Activated naive CD4-positive, alpha-beta T cell treated with Interleukin-2 at 50 U/mL for 16 hours (primary cell): ENCODE results near the gene COBL.

Experiments
- DNase-seq: peaks from one replicate; pipeline ENCODE4 v3.0.0-alpha.2; 2020

Gene COBL

DNA sequence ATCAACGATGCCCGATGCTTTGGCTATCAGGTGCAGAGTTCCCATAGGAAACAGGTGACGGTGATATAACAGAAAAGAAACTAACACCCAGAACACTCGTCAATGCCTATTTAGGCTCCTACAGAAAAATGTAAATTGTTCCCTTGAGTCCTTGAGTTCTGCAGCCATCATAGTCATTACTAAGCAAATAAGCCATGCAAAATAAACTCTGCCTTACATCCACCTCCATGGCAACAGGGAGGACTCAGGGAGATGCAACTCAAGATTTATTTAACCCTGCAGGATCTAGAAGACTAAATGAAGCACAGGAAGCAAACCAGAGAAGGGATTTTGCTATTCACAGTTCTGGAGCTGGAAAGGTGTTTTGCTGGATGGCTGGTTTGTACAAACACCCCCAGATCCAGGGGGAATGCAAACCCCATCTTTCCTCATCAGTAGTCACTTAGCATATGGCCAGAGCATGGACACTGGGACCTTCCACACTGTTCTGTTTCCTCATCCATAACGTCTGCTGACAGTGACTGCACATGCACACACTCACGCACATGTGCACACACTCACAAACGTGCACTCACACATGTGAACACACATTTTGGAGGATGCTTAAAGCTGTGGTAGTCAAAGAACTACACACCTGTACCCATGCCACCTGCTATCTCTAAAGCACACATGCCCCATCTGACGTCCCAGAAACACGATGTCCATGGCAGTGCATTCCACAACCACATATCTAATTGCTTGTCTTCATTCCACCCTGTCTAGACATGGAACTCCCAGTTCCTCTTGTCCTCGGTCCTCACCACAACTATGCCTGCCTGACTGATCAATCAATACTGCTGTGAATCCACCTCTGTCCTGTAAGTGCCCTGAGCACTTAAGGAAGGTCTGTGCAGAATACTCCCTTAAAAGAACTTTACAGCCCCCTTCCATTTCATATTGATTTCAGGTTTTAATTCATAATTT lies 178.2 kb downstream of the COBL start:
- no peak for DNase-seq

DNA sequence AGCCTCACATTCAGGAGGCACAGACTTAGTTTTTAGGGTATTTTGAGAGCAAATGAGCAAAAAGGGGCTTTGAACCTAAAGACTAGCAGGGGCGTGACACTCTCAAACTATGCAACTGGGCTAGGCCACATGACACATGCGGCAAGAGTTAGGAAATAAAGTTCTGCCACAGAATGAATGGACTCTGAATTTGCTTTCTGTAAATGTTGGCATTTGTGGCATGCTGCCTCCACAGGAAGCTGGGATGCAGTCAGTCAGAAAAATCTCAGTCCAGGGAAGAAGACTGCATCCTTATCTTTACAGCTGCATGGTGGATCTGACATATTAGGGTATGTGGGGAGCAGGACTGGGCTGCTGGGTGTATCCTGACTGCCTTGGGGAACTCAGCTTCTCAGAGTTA lies 181.0 kb downstream of the COBL start:
- DNase-seq = no peak

DNA sequence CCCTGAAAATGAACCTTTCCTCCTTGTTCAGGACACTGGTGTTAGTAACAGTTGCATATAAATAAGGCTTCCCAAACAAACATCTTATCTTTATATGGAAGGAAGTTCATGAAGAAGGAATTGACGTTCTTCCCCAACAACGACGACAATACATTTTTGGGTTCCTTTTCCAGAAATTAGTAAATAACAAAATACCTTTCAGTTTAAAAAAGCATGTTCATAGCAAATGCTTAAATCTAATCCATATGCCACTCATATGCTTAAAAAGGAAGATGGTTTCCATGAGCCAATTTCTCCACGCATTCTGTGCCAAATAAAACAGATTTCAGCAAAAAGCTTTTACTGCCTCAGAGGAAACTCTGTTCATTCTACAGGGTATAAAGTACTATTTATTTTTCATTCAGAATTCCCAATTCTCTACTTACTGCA lies 182.6 kb downstream of the COBL start:
- no peak for DNase-seq

DNA sequence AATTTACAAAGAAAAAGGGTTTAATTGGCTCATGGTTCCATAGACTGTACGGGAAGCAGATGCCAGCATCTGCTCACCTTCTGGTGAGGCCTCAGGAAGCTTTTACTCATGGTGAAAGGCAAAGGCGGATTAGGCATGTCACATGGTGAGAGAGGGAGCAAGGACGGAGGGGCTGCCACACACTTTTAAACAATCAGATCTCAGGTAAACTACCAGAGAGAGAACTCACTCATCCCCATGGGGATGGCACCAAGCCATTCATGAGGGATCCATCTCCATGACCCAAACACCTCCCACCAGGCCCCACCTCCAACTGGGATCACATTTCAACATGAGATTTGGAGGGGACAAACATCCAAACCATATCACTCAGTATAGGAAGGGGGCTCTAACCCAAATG lies 183.9 kb downstream of the COBL start:
- DNase-seq = no peak

DNA sequence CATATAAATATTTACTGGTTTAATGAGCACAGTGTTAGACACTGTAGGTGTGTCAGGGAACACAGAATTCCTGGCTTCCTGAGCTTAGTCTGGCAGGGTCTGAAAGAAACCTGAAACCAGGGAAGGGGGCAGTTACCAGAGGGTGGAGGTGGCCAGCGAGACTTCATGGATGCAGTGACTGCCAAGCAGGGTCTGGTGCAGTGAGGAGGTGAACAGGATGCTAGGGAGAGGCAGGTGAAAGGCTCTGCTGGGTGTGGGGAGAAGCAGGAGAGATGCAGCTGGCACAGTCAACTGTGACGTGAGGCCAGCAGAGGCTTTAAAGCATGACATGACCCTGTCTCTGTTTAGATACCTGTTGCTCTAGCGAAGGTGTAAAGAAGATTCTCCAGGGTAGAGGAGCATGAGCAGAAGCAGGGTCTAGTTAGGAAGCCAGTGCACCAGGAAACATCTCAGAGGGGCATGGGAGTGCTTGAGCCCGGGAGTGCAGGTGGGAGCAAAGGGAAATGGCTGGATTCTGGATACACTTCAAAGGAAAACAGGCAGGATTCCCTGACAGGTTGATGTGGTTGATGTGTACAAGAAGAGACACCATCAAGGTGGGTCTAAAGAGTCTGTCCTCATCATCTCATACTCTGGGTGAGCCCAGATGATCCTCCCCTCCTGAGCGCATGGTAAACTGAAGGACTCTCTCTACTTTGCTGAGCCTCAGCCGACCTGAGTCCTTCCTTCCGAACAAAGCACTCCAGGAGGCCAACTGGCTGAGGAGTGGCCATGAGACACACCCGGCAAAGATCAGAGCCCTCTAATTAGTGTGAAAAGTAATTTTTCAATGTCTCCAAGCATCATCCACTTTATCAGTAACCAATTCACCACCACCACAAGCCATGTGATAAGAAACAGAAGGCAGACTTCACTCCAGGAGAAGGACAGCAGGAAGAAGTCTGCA lies 186.8 kb downstream of the COBL start:
- DNase-seq = no peak

DNA sequence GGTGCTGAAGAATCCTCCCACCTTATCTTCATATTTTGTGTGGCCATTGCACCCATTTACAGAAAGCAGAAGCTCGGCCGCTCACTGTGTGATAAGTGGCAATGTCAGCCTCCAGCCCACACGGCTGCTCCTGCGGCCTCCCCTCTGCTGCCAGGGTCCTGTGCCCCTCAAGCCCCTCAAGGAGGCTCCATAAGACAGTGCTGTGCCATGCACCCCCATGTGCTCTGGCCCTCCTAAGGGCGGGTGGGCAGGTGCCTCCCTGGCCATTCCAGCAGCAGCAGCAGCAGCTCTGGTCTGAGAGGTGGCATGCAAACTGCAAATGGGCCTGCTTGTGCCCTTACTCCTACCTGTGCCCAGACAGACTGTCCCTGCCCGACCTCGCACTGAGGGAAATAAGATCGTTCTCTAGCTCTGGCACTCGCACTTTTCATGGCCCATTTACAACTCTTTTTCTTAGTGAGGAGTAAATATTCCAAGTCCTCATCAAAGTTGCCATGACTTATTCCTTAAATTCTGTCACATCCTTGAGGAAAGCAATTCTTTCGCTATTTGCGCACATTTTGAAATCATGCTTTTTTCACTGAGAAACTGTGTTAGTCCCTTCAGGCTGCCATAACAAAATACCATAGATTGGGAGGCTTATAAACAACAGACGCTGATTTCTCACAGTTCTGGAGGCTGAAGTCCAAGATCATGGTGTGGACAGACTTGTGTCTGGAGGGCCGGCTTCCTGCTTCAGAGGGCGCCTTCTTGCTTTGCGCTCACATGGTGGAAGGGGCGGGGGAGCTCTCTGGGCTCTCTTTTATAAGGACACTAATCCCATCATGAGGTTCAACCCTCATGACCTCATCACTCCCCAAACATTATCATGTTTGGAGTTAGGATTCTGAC lies 187.8 kb downstream of the COBL start:
- no peak for DNase-seq

DNA sequence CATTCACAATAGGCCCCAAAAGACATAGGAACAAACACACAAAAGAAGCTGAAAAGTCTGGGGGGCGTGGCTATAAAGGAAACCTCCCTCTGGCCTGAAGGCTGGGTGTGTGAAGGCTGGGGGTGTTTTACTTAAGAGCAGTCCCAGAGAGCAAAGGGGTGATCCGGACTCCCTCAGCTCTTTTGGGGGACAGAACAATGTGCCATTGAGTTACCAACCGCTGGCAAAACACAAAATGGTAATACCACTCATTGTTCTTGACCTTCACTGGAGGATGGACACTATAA lies 189.0 kb downstream of the COBL start:
- DNase-seq = no peak

DNA sequence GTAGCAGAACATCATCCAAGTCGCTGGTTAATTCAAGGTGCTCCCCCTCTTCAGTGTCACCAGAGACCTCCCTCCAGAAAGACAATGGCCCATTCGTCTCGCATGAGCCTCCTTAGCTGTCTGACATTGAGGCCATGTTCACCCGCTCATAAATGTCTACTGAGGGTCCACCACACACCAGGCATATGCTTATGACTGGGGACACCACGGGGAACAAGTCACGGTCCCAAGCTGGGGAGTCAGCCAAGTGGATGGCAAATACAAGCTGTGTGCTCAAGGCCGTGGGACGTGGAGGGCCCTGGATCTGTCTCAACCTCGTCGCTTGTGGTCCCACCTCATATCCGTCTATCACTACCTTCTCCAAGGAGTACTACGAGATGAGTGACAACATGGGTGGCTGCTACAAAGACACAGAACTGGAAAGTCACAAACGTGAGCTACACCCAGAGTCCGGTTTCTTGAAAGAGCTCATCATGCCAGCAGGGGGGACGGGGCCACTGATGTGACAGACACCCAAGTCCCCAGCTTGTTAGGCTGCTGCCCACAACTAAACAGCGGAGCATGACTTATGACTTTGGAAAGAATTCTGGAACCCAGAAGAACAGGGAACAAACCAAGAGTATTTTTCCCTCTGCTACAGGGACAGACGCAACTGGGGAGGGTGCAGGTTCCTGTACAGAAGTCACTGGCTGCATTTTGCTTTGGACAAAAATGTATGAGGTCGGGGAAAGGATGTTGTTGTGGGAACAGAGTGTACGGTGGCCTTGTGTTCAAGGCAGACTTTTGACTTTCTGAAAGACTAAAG lies 189.6 kb downstream of the COBL start:
- DNase-seq = no peak

DNA sequence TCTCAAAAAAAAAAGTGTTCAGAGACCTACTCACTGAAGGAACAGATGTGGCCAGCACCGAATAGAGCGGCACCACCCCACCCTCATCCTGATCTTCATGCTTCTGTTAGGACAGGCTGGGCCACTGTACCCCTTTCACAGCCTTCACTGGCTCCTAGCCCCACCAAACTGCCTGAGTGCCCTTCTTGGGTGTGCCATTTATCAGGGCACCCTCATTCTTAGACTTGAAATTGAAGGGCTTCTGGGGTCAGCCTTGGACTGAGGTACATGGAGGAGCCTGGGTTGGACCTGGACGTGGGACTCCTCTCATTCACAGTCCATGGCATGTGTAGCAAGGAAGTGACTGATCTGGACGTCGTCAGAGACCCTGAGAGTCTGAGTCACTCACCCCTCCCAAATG lies 190.3 kb downstream of the COBL start:
- no peak for DNase-seq

DNA sequence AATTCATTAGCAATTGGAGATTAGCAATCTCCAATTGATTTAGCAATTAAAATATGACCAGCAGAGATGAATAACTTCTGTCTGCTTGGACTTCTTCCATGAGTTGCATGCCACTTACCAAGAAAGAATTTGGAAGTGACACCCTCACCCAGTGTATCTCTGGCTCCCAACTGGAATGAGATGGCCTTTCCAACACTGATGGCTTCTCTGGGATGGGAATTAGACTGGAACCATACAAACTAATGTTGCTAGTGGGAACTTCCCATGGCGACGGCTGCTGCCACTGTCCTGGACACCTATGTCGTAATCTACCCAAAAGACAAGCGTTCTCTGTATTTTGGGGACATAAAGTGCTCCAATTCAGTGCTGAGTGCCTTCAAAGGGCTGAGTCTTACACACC lies 192.3 kb downstream of the COBL start:
- DNase-seq = no peak

DNA sequence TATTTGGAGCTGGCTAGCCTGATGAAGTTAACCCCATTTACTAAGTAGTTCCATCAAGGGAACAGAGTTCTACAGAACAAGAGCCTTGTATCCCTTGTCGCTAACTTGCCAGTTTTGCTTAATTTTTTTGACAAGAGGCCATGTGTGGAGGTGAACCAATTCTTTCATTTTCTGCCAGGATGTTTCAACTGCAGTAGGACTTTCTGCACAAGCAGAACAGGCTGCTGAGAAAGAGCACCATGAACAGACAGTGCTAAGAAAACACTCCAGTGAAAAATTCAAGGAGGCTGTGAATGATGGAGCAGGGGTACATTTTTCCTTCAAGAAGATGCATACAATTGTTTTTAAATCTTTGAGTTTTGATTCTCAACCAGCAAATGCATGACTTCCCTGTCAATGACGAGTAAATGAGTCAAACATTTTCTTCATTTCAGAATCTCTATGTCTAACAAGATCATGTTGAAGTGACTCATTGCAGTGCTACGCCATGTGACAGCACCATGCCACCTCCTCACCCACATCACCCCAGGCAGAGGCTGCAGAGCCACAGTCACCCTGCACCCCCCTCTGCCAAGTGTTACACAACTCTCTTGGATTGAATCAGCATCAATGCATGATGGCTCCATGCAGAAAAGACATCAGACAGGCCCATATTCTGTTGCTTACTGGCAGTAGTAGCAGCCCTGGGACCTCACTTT lies 193.1 kb downstream of the COBL start:
- DNase-seq = peak; percentile 70

DNA sequence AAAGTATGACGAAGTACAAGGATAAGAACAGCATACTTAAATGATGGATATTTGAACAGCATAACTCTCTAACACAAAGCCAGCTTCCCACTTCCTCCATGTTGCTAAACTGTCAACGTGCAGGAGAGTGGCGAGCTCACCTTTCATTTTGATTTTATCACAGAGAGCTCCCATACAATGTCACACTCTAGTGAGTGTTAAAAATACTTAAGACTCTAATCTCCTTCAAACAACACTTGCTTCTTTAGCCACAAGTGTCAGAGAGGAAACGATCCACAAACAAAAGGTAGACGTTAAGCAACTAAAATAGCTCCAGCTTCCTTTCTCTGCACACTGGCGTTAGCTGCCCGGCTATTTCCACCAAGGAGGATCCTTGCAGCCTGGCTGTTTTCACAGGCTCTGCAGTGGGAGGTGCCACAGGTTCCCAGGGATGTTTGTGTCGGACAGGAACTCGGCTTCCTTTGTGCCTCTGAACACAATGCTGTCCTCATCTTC lies 194.6 kb downstream of the COBL start:
- no peak for DNase-seq

DNA sequence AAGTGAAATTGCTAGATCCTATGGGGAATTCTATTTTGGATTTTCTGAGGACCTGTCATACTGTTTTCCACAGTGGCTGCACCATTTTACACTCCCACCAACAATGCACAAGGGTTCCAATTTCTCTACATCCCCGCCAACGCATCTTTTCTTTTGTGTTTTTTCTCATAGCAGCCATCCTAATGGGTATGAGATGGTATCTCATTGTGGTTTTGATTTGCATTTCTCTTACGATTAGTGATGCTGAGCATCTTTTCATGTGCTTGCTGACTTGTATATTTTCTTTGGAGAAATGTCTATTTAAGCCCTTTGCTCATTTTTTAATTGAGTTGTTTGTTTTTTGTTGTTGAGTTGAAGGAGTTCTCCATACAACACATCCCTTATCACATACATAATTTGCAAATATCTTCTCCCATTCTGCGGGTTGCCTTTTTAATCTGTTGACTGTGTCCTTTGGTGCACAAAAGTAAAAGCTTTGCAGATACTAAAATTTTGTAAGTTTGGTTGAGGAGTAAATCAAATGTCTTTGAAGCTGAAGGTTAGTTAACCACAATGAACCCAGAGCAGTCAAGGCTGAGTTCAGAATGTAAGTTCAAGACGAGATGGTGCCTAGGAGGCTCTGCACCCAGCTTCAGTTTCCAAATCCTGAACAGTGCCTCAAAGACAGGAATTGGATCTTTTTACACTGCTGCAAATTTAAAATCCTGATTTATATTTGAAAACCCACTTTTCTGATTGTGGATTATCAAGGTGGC lies 195.4 kb downstream of the COBL start:
- DNase-seq = no peak

DNA sequence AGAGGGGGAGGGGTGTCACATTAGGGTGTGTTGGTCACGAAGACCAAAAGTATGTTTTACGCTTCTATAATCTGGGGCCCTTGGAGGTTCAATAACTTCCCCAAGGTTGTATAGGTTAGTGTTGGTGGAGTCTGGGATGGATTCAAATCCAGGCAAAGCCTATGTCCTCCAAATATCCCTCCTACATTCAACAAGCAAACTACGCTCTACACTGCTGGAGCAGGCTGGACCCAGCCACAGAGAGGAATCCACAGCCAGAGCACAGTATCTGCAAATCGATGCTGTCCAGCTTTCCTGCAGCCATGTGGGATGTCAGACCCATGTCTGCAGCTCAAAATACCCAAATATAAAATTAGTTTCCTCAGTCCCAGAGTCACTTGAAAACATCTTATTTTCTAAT lies 198.0 kb downstream of the COBL start:
- no peak for DNase-seq

DNA sequence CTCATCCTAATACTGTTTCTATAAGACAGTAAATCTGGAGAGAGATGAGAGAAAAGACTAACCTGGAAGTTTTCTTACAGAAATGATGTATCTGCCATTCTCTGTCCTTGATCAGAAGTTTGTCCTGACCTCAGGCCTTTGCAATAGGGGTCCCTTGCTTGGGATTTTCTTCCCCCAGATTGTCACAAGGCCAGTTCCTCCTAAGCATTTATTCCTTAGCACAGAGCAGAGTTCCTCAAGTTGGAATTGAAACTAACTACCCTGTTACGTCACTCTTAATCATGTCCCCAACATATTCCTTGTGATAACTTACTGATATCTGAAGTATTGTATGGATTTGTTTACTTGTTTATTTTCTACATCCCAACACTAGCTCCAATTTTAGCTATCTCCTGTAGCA lies 202.1 kb downstream of the COBL start:
- DNase-seq = no peak

DNA sequence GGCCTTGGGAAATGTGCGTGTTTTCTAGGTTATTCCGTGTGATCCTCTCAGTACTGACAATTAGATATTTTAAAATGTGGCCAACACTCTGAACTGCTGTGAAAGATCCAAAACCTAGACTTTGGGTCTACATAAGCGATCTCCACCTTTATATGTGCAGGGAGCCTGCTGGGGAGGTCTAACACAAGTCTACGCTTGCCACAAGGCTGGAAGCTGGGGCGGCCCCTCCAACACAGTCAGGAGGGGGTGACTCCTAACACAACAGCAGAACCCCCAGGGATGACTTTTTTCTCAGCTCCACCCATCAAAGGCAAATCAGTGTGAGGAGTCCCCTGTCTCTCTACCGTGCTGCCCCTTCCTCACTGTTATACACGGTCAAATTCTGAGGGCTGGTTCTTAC lies 202.6 kb downstream of the COBL start:
- DNase-seq = no peak

DNA sequence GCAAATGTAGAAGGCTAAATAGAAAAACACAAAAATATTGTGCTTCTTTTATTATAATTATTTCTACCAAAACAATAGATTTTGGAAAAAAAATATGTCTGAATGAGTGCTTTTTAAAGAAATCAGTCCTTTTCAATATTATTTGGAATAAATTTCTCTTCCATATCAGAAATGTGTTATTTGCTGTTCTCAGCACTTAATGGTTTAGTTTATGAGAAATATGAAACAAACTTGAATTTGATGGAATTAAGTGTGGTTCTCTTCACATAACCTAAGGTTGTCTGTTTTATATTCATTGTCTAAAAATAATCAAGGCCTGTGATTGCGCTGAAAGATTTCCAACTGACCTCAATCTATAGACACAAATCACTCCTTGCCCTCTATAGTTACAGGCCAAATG lies 203.0 kb downstream of the COBL start:
- no peak for DNase-seq

DNA sequence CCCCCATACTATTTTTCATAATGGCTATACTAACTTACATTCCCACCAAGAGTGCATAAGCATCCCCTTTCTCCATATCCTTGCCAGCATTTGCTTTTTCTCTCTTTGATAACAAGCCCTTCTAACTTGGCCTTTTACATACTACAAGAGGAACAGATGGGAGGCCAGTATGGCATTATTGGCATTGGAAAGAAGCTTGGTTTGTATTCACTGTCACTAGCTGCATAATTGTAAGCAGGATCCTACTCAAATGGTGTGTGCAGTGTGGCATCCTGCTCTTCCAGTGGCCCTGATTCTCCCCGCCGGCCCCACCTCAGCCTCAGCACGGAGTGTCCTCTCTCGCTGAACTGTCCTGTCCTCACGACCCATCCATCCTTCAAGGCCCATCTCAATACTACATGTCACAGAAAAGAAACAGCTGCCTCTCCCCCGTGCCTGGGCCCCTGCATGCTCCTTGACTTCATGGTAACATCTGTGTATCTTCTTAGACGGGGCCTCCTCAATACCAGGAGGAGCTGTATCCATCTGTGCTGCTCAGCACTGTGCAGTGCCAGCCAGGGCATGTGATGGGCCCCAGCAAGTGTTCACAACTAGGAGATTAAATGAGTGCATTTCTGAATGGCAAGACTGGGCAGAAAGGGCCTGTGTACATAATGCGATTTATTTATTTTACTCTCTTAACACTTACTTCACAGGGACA lies 205.2 kb downstream of the COBL start:
- no peak for DNase-seq

DNA sequence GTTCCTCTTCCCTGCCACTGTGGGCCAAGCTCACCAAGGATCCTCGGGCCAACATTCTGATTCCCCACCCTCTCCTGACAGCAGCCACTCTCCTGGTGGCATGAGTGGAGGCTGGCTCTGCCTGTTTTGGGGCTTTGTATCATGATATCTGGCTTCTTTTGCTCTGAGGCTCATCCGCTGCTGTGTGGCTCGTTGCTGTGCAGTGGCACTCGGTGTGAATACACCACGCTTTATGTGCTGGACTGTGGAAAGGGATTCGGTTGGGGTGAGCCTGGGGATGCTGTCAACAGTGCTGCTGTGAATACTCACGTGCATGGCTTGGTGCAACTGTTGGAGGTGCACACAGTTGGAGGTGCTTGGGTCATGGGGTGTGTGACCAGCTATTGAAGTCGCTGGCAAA lies 208.5 kb downstream of the COBL start:
- DNase-seq = no peak

DNA sequence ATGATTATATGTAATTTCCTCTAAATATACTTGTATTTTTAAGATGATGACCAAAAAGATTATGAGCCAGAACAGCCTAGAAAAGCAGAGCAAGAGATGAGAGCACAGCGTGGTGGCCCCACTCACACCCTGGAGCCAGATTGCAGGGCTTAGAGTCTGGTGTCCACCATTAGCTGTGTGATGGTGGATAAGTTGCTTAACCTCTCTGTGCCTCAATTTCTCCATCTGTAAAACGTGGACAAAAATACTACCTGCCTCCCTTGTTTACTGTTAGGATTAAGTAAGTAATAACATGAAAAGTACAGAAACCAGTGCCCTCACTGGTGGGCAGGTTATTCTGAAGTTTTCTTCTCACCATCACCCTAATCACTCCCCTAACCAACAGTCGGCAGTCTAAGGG lies 212.3 kb downstream of the COBL start:
- no peak for DNase-seq
